OCI-LY7 (cell line): ENCODE measurements around the gene ANXA7. TPM values are rescaled to one million over a fixed set of nuclear protein-coding genes. Genes with fewer than 3 reads are reported as not detected.
A peak's percentile ranks its signal among the peaks of the same experiment; 100 is the strongest.

ENCODE experiments used
- BruUV-seq: library from RNA; stranded (reverse); fragments of 400-500 nt; replicated peaks from 2 replicates; lab custom pipeline; 2021; lab: Mats Ljungman, UMichigan
- CTCF ChIA-PET: fragments of 300-600 bp; sonication (Branson Sonifier 250); formaldehyde crosslinking; loops from one replicate; lab custom pipeline; 2022; ENCODE audit warnings: antibody characterized with exemption; ENCODE audit not compliant: unreplicated experiment; lab: Charles Lee
- POLR2A ChIA-PET: fragments of 300-600 bp; sonication (Branson Sonifier 250); formaldehyde crosslinking; loops from one replicate; lab custom pipeline; 2022; ENCODE audit warnings: antibody characterized with exemption; lab: Charles Lee
- DNase-seq: peaks from one replicate; pipeline ENCODE4 v3.0.0-alpha.2; 2015; ENCODE audit warnings: low spot score
- H2AFZ ChIP-seq: fragments of 200-600 bp; sonication (generic), shearing (Covaris generic); 2 replicates; pipeline ENCODE4 v1.6.1; 2014; ENCODE audit warnings: mild to moderate bottlenecking, antibody characterized with exemption, low read length, moderate library complexity
- H3K27ac ChIP-seq: fragments of 200-600 bp; sonication (generic); 2 replicates; pipeline ENCODE4 v1.5.1; 2014; ENCODE audit warnings: mixed run types, low read depth, mild to moderate bottlenecking, moderate library complexity, low read length, inconsistent platforms; ENCODE audit not compliant: poor library complexity, severe bottlenecking
- H3K36me3 ChIP-seq: fragments of 200-600 bp; sonication (generic); 2 replicates; pipeline ENCODE4 v1.6.1; 2014; ENCODE audit warnings: mild to moderate bottlenecking, antibody characterized with exemption, low read length, moderate library complexity, mixed read lengths; ENCODE audit not compliant: insufficient read depth
- H3K4me1 ChIP-seq: fragments of 200-600 bp; sonication (generic); 2 replicates; pipeline ENCODE4 v1.5.1; 2014; ENCODE audit warnings: mild to moderate bottlenecking, low read length; ENCODE audit not compliant: insufficient read depth, poor library complexity, severe bottlenecking
- H3K4me2 ChIP-seq: fragments of 200-600 bp; sonication (generic); 2 replicates; pipeline ENCODE4 v1.6.1; 2014; ENCODE audit warnings: mild to moderate bottlenecking, low read length
- H3K4me3 ChIP-seq: fragments of 200-600 bp; sonication (generic); 2 replicates; pipeline ENCODE4 v1.5.1; 2014; ENCODE audit warnings: mild to moderate bottlenecking, low read depth, low read length; ENCODE audit not compliant: poor library complexity, severe bottlenecking
- H3K79me2 ChIP-seq: fragments of 200-600 bp; sonication (generic); 2 replicates; pipeline ENCODE4 v1.6.1; 2016; ENCODE audit warnings: low read depth, mild to moderate bottlenecking, low read length, moderate library complexity, mixed read lengths; ENCODE audit not compliant: insufficient read depth
- H3K9me2 ChIP-seq: fragments of 200-600 bp; sonication (generic); 2 replicates; pipeline ENCODE4 v1.6.1; 2016; ENCODE audit warnings: mild to moderate bottlenecking, low read length, mixed read lengths; ENCODE audit not compliant: insufficient read depth
- H3K9me3 ChIP-seq: fragments of 200-600 bp; sonication (generic); 2 replicates; pipeline ENCODE4 v1.6.1; 2014; ENCODE audit warnings: mild to moderate bottlenecking, mixed run types, low read length, mixed read lengths
- H4K20me1 ChIP-seq: fragments of 200-600 bp; sonication (generic); 2 replicates; pipeline ENCODE4 v1.6.1; 2014; ENCODE audit warnings: mild to moderate bottlenecking, antibody characterized with exemption, low read length, moderate library complexity, mixed read lengths; ENCODE audit not compliant: insufficient read depth
- EZH2phosphoT487 ChIP-seq: fragments of 200-600 bp; sonication (generic); IDR thresholded peaks from 2 replicates; pipeline ENCODE4 v1.6.1; 2018; ENCODE audit warnings: low read depth, borderline replicate concordance, mild to moderate bottlenecking, mixed run types, antibody characterized with exemption, low read length, moderate library complexity, mixed read lengths
- intact Hi-C: fragments of 100-400 bp; cut with micrococcal nuclease; formaldehyde crosslinking; loops from one replicate; pipeline ENCODE4 v1.10.0; 2022; ENCODE audit not compliant: unreplicated experiment
- total RNA-seq, 2 experiments: library from RNA; depleted of rRNA in 1 of 2; stranded (reverse); fragments of >200 nt in 1 of 2; shearing (Covaris generic) in 1 of 2; gene quantifications; 2 replicates each; pipeline ENCODE4 v1.2.3, GENCODE V29; 2014 to 2022
- TF ChIP-seq, protein P1 (sequence below): fragments of 200-600 bp; sonication (generic); conservative IDR thresholded peaks from 2 replicates; pipeline ENCODE4 v1.5.1; 2014; ENCODE audit warnings: mild to moderate bottlenecking, antibody characterized with exemption, low read length, moderate library complexity, mixed read lengths

Gene ANXA7
- total RNA-seq, 2 experiments from 2014 or later = 52.0 to 86.6 TPM

DNA sequence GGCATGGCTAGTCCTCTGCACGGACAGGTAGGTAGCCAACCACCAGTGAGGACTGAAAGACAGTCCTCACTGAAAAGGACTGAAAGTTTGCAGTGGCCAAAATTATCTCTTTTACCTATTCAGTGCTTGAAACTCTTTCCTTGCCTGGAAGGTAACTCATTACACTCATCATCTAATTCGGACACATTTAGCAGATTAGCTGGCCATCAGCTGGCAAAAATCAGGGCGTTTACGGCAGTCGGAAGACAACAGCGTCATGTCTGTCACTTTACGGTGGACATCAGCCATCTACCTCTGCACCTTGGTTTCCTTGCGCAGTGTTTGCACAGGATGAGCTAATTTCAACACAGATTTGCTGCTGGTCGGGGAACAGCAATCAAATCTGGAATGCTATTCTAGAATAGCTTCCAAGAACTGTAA is 740 bp downstream of the ANXA7 start:
- intact Hi-C loops = loop anchor here (2.0 kb wide), 2 partner anchors 82 to 160 kb away; partner anchors contain the start of gene MRPS16
- peaks cover 18% of the 10 kb centered on the region for H3K4me1 ChIP-seq
- TF ChIP-seq, protein P1, sequence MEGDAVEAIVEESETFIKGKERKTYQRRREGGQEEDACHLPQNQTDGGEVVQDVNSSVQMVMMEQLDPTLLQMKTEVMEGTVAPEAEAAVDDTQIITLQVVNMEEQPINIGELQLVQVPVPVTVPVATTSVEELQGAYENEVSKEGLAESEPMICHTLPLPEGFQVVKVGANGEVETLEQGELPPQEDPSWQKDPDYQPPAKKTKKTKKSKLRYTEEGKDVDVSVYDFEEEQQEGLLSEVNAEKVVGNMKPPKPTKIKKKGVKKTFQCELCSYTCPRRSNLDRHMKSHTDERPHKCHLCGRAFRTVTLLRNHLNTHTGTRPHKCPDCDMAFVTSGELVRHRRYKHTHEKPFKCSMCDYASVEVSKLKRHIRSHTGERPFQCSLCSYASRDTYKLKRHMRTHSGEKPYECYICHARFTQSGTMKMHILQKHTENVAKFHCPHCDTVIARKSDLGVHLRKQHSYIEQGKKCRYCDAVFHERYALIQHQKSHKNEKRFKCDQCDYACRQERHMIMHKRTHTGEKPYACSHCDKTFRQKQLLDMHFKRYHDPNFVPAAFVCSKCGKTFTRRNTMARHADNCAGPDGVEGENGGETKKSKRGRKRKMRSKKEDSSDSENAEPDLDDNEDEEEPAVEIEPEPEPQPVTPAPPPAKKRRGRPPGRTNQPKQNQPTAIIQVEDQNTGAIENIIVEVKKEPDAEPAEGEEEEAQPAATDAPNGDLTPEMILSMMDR = no peak
- TF ChIP-seq EZH2phosphoT487 = no peak
- H3K27ac ChIP-seq = peak overlapping the region; percentile 54
- 0 out of 2 replicates have a peak, but pooled peaks cover 4% of the 10 kb centered on the region for H4K20me1 ChIP-seq
- H3K9me2 ChIP-seq = no peaks in the 10 kb centered on the region
- no peaks in the 10 kb centered on the region for H3K9me3 ChIP-seq
- ChIA-PET POLR2A (interaction anchor here (0.7 kb wide), 1 partner anchor 236 kb away, joined by 5 read pairs; no protein-coding TSS in a partner anchor), CTCF (no interaction called here)
- peak overlapping the region; percentile 89 for H2AFZ ChIP-seq
- DNase-seq = peak; percentile 65
- BruUV-seq = no TSS peak
- H3K4me2 ChIP-seq = peak overlapping the region; percentile 84
- H3K4me3 ChIP-seq = peak overlapping the region; percentile 77
- H3K79me2 ChIP-seq = peaks cover 53% of the 10 kb centered on the region
- H3K36me3 ChIP-seq = peaks cover 5% of the 10 kb centered on the region; the same call in 1 of the 2 replicates

DNA sequence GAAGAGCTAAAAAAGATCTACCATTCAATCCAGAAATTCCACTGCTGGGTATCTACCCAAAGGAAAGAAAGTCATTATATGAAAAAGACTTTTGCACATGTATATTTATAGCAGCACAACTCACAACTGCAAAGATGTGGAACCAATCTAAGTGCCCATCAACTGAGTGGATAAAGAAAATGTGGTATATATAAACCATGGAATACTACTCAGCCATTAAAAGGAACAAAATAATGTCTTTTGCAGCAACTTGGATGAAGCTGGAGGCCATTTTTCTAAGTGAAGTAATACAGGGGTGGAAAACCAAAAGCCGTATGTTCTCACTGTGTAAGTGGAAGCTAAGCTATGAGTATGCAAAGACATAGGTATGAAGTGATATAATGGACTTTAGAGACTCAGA is 3.0 kb downstream of the ANXA7 start:
- Histone ChIP-seq H3K9me2 (no peaks in the 10 kb centered on the region), H3K36me3 (peaks cover 21% of the 10 kb centered on the region), H2AFZ (no peak overlapping the region), H3K4me3 (no peak overlapping the region), H3K79me2 (peaks cover 74% of the 10 kb centered on the region), H3K4me2 (no peak overlapping the region), H4K20me1 (0 out of 2 replicates have a peak, but pooled peaks cover 7% of the 10 kb centered on the region), H3K9me3 (no peaks in the 10 kb centered on the region), H3K4me1 (peaks cover 24% of the 10 kb centered on the region), H3K27ac (no peak overlapping the region)
- intact Hi-C loops = no loop called here
- TF ChIP-seq EZH2phosphoT487 = no peak
- TF ChIP-seq, protein P1 = no peak
- ChIA-PET CTCF (no interaction called here), POLR2A (interaction anchor here (0.5 to 2.1 kb wide), 3 partner anchors 8 to 86 kb away, joined by 3 to 4 read pairs (median 3); partner anchors contain the start of genes CFAP70 and PPP3CB)
- DNase-seq = no peak
- TSS peak; percentile 5 for BruUV-seq

DNA sequence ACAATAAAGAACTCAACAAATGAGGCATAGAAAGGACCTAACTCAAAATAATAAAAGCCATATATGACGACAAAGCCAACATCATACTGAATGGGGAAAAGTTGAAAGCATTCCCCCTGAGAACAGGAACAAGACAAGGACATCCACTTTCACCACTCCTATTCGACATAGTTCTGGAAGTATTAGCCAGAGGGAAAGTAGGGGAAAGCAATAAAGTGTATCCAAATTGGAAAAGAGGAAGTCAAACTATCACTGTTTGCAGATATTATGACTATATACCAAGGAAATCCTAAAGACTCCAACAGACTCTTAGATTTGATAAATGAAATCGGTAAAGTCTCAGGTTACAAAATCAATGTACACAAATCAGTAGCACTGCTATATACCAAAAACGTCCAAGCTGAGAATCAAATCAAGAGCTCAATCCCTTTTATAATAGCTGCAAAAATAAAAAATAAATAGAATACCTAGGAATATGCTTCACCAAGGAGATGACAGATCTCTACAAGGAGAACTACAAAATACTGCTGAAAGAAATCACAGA is 4.8 kb downstream of the ANXA7 start:
- Histone ChIP-seq H3K36me3 (peaks cover 21% of the 10 kb centered on the region), H2AFZ (no peak overlapping the region), H3K4me3 (no peak overlapping the region), H3K4me1 (peaks cover 24% of the 10 kb centered on the region), H3K9me2 (no peaks in the 10 kb centered on the region), H3K27ac (no peak overlapping the region), H4K20me1 (0 out of 2 replicates have a peak, but pooled peaks cover 7% of the 10 kb centered on the region), H3K79me2 (peaks cover 87% of the 10 kb centered on the region), H3K9me3 (no peaks in the 10 kb centered on the region), H3K4me2 (no peak overlapping the region)
- CTCF ChIA-PET = no interaction called here
- POLR2A ChIA-PET = interaction anchor here (0.6 kb wide), 1 partner anchor 314 kb away, joined by 7 read pairs; no protein-coding TSS in a partner anchor
- intact Hi-C loops = no loop called here
- no TSS peak for BruUV-seq
- TF ChIP-seq, protein P1 = no peak
- no peak for TF ChIP-seq EZH2phosphoT487
- DNase-seq = no peak
